NK-92 (cell line): ENCODE data around the gene ALDOB.

ENCODE experiments used
- DNase-seq: peaks from one replicate; lab custom pipeline; 2025; ENCODE audit not compliant: unreplicated experiment; lab: John Stamatoyannopoulos, UW

Gene ALDOB

GRCh38 chr9:101435601-101436079, at the start of gene ALDOB:
ALDOB (minus strand) TSS chr9:101435774; CDS start chr9:101430887, 4,887 bp downstream.
- no peak for DNase-seq

GRCh38 chr9:101484046-101484445, 48.5 kb upstream of the ALDOB start:
- DNase-seq = no peak

- DNase-seq = no peak
Measured at GRCh38 chr9:101481261-101481660, 45.7 kb upstream of the ALDOB start.

- no peak for DNase-seq
Measured at GRCh38 chr9:101480386-101480785, 44.8 kb upstream of the ALDOB start.

GRCh38 chr9:101479338-101480030, 43.9 kb upstream of the ALDOB start:
- no peak for DNase-seq

GRCh38 chr9:101478906-101479305, 43.3 kb upstream of the ALDOB start:
- no peak for DNase-seq

GRCh38 chr9:101478444-101478843, 42.9 kb upstream of the ALDOB start:
- no peak for DNase-seq

- DNase-seq = no peak
Measured at GRCh38 chr9:101477736-101478135, 42.2 kb upstream of the ALDOB start.

- DNase-seq = no peak
Measured at GRCh38 chr9:101477214-101477613, 41.6 kb upstream of the ALDOB start.

- DNase-seq = no peak
Measured at GRCh38 chr9:101476576-101477208, 41.1 kb upstream of the ALDOB start.

GRCh38 chr9:101472891-101473290, 37.3 kb upstream of the ALDOB start:
- DNase-seq = no peak

- no peak for DNase-seq
Measured at GRCh38 chr9:101470929-101471328, 35.4 kb upstream of the ALDOB start.

- DNase-seq = no peak
Measured at GRCh38 chr9:101470021-101470420, 34.4 kb upstream of the ALDOB start.

- DNase-seq = no peak
Measured at GRCh38 chr9:101469026-101469425, 33.5 kb upstream of the ALDOB start.

GRCh38 chr9:101468116-101468515, 32.5 kb upstream of the ALDOB start:
- no peak for DNase-seq

- DNase-seq = no peak
Measured at GRCh38 chr9:101467690-101468089, 32.1 kb upstream of the ALDOB start.

- DNase-seq = no peak
Measured at GRCh38 chr9:101466863-101467262, 31.3 kb upstream of the ALDOB start.

GRCh38 chr9:101465326-101465915, 29.8 kb upstream of the ALDOB start:
- DNase-seq = no peak

GRCh38 chr9:101463397-101463796, 27.8 kb upstream of the ALDOB start:
- DNase-seq = no peak

GRCh38 chr9:101462558-101462957, 27.0 kb upstream of the ALDOB start:
- no peak for DNase-seq

GRCh38 chr9:101460965-101461364, 25.4 kb upstream of the ALDOB start:
- no peak for DNase-seq

- DNase-seq = no peak
Measured at GRCh38 chr9:101458963-101459631, 23.5 kb upstream of the ALDOB start.
